PFSK-1 (cell line): ENCODE results near the gene PRPF40B.

Experiments used
- FOXP2 ChIP-seq: optimal IDR thresholded peaks from 2 replicates; pipeline ENCODE3; 2011; ENCODE audit warnings: borderline replicate concordance, control low read depth, inconsistent platforms; ENCODE audit not compliant: insufficient read depth; ENCODE audit errors: extremely low read length, extremely low read depth
- POLR2AphosphoS5 ChIP-seq: IDR thresholded peaks from 2 replicates; pipeline ENCODE4 v1.6.1; 2012; ENCODE audit warnings: low read depth, mild to moderate bottlenecking, control low read depth, low read length, moderate library complexity
- SIN3A ChIP-seq: IDR thresholded peaks from 2 replicates; pipeline ENCODE4 v1.6.1; 2012; ENCODE audit warnings: mild to moderate bottlenecking, low read length, moderate library complexity, borderline replicate concordance; ENCODE audit not compliant: insufficient read depth
- TAF1 ChIP-seq: IDR thresholded peaks from 2 replicates; pipeline ENCODE4 v1.6.1; 2012; ENCODE audit warnings: low read length, control low read depth, borderline replicate concordance; ENCODE audit not compliant: insufficient read depth
- TF ChIP-seq, protein P1 (sequence below), 2 experiments: IDR thresholded peaks; 2 replicates each; pipeline versions ENCODE4 v1.6.1 to v1.8.0; 2011 to 2012; ENCODE audit warnings: low read depth in 2 of 2, low read length in 2 of 2, control low read depth in 1 of 2, inconsistent platforms in 1 of 2, mild to moderate bottlenecking in 1 of 2, moderate library complexity in 1 of 2; ENCODE audit not compliant: insufficient read depth in 1 of 2

The PRPF40B gene

DNA sequence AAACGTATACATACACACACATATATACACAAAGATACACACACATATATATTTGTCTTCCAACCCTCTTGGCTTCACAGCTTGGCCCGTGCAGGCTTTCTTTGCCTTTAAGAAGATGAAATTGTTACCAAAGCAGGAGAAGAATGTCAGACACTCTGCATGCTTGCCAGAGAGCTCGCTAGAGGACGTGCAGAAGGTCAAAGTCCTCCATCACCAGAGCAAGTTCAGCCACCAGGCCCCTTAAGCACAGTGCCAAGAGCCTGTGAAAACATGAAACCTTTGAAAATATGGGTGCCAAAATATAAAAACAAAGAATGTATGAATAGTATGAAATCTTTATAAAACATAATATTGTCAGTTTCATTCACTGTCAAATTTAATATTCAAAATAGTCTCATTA is 40.5 kb upstream of the PRPF40B start:
- TF ChIP-seq POLR2AphosphoS5 (no peak), TAF1 (no peak), SIN3A (no peak), FOXP2 (no peak)
- TF ChIP-seq, protein P1, sequence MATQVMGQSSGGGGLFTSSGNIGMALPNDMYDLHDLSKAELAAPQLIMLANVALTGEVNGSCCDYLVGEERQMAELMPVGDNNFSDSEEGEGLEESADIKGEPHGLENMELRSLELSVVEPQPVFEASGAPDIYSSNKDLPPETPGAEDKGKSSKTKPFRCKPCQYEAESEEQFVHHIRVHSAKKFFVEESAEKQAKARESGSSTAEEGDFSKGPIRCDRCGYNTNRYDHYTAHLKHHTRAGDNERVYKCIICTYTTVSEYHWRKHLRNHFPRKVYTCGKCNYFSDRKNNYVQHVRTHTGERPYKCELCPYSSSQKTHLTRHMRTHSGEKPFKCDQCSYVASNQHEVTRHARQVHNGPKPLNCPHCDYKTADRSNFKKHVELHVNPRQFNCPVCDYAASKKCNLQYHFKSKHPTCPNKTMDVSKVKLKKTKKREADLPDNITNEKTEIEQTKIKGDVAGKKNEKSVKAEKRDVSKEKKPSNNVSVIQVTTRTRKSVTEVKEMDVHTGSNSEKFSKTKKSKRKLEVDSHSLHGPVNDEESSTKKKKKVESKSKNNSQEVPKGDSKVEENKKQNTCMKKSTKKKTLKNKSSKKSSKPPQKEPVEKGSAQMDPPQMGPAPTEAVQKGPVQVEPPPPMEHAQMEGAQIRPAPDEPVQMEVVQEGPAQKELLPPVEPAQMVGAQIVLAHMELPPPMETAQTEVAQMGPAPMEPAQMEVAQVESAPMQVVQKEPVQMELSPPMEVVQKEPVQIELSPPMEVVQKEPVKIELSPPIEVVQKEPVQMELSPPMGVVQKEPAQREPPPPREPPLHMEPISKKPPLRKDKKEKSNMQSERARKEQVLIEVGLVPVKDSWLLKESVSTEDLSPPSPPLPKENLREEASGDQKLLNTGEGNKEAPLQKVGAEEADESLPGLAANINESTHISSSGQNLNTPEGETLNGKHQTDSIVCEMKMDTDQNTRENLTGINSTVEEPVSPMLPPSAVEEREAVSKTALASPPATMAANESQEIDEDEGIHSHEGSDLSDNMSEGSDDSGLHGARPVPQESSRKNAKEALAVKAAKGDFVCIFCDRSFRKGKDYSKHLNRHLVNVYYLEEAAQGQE (IDR thresholded peaks at IDR 0.05; ENCODE audit: insufficient read depth in 1 of 2, low read depth in 2 of 2, low read length in 2 of 2), result no peak

DNA sequence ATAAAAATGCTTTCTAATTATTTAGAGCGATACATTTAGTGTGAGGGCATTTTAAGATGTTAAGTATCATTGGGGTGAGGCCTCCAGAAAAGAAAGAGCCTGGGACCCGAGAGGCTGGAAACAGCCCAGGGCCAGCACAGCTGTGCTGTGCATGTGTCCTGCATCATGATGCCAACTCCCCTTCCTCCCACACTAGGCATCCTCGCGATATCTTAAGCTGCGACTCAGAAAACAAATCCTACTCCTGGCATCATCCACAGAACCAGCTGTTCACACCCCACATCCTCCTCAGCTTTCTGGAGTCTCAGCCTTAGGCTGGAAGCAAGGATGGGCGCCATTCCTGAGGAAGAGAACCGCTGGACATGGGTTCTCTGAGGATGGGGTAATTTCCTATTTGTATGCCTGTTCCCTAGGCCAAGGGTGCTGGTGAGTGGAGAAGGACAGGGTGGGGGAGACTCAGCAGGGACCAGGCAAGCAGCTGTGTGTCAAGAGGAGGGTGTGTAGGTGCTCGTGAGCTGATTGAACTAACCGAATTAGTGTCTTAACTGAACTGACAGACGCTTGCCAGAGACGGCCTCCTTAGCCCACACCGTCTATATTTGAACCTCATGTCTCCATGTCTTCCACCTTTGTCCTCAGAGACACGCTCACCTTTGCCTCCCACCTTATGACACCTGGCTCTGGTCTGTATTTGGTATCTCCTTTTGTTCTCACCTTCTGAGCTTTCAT is 39.8 kb upstream of the PRPF40B start:
- TF ChIP-seq, protein P1 (IDR thresholded peaks at IDR 0.05; ENCODE audit: insufficient read depth in 1 of 2, low read depth in 2 of 2, low read length in 2 of 2), result no peak
- no peak for TF ChIP-seq FOXP2
- TF ChIP-seq POLR2AphosphoS5, result no peak
- TF ChIP-seq TAF1, result no peak
- TF ChIP-seq SIN3A, result no peak

DNA sequence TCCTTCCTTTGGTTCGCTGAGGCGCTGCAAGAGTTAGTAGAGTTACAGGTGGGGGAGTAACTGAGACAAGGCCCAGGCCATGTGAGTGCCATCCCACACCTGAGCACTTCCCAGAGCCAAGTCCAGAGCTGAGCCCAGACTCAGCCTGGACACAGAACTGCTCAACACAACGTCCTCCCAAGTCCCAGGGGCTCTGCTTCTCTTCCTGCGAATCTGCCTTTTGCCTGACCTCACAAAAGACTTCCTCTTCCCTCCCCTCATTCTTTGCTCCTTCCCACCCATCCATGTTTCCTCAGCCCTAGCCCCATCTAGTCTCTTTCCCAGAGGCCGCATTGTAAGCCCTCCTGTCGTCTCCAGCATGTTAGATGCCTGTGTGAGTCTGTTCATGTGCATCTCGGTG is 38.8 kb upstream of the PRPF40B start:
- TF ChIP-seq SIN3A (no peak), POLR2AphosphoS5 (0 out of 2 replicates have a peak, but pooled peaks have one; percentile 36), FOXP2 (no peak), TAF1 (no peak)
- TF ChIP-seq, protein P1 (IDR thresholded peaks at IDR 0.05; ENCODE audit: insufficient read depth in 1 of 2, low read depth in 2 of 2, low read length in 2 of 2), result no peak

DNA sequence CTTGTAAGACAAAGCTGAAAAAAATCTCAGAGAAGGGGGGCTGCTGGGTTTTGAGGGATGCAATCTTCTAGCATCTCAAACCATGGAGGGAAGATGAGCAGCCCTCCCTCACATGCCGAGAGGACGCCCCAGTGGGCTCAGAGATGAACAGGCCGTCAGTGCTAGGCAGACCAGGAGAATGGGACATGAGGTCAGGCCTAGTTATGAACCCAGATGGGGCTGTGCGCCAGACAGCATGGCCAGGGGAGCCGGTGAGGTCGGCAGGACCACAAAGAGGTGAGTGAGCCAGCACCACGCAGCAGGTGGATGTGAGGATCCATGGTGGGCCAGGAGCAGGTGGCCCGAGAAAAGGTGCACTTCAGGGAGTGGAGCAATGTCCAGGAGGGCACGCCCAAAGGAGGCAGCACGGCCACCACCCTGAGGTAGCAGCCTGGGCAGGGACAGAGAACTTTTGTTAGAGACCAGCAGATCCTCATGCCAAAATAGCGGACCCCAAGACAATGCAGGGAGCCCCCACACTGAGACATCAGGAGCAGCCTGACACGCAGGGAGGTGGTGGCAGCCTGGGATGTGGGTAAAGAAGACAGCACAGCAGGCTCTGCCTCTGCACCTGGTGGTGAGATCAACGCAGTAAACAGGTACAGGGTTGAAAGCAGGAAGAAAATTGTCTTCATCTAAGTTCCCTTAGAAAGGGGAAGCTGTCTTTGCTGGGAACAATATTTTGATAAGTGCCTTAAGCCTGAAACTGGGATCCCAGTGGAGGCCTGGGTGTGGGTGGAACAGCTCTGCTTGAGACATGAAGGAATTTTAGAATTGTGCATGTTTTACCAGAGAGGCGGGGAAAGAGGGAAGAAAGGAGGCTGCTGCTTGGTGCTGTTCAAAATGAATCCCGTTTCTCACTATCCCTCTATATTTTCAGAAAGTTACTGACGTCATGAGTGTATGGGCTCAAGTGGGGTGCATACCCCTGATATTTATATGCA is 37.6 kb upstream of the PRPF40B start:
- TF ChIP-seq, protein P1 (IDR thresholded peaks at IDR 0.05; ENCODE audit: insufficient read depth in 1 of 2, low read depth in 2 of 2, low read length in 2 of 2), result no peak
- no peak for TF ChIP-seq POLR2AphosphoS5
- TF ChIP-seq FOXP2, result no peak
- no peak for TF ChIP-seq SIN3A
- TF ChIP-seq TAF1, result no peak
